RWPE2 (cell line): ENCODE data around the gene VCAM1.

Source experiments
- ATAC-seq: fragments of 200-7000 bp; cut with Tn5 transposase; 3 replicates; pipeline ENCODE4 v1.9.1; 2021; ENCODE audit warnings: low read depth
- DNase-seq: peaks from one replicate; pipeline ENCODE4 v3.0.0-alpha.2; 2020; ENCODE audit warnings: low spot score
- H3K27ac ChIP-seq: fragments of 450-650 bp; 2 replicates; pipeline ENCODE4 v1.5.1; 2017; ENCODE audit warnings: mild to moderate bottlenecking; ENCODE audit not compliant: poor library complexity, severe bottlenecking
- H3K27me3 ChIP-seq: fragments of 250-450 bp; sonication (Bioruptor Pico); 2 replicates; pipeline ENCODE4 v1.5.1; 2021; ENCODE audit warnings: mild to moderate bottlenecking, moderate library complexity; ENCODE audit not compliant: insufficient read depth, poor library complexity, severe bottlenecking
- H3K36me3 ChIP-seq: fragments of 250-450 bp; sonication (Bioruptor Pico); 2 replicates; pipeline ENCODE4 v1.5.1; 2020; ENCODE audit warnings: low read depth, mild to moderate bottlenecking, moderate library complexity
- H3K4me1 ChIP-seq: fragments of 250-450 bp; sonication (Bioruptor Pico); 2 replicates; pipeline ENCODE4 v1.5.1; 2021; ENCODE audit warnings: mild to moderate bottlenecking, moderate library complexity; ENCODE audit not compliant: insufficient read depth, poor library complexity, severe bottlenecking
- H3K4me3 ChIP-seq: fragments of 250-450 bp; sonication (Bioruptor Pico); 2 replicates; pipeline ENCODE4 v1.5.1; 2021; ENCODE audit warnings: mild to moderate bottlenecking, moderate library complexity; ENCODE audit not compliant: severe bottlenecking
- H3K9me3 ChIP-seq: fragments of 250-450 bp; sonication (Bioruptor Pico); 2 replicates; pipeline ENCODE4 v1.5.1; 2021; ENCODE audit warnings: mild to moderate bottlenecking, moderate library complexity; ENCODE audit not compliant: severe bottlenecking
- TF ChIP-seq, protein P1 (sequence below): fragments of 450-650 bp; IDR thresholded peaks from one replicate; pipeline ENCODE4 v1.5.1; 2017; ENCODE audit warnings: mild to moderate bottlenecking, moderate library complexity; ENCODE audit not compliant: poor library complexity, severe bottlenecking

The VCAM1 gene

DNA sequence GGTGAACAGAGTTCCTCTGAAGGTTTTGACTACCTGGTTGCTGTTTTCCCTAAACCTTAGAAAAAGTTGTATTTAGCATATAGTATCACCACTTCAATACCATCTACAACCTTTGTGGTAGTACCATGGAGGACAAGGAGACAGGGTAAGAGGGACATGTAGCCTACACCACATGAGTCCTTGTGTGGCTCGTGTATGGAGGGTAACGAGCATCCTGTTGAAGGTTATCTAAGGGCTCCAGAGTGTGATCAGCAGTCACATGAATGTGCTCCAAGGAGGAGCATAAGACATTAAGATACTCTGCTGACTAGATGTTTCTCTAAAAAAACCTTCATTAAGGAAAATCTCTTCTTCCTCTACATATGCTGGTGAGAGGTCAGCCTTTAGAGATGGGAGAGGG lies 67.3 kb downstream of the VCAM1 start:
- Histone ChIP-seq H3K27me3 (peaks cover 4% of the 10 kb centered on the region), H3K4me3 (no peak overlapping the region), H3K4me1 (no peaks in the 10 kb centered on the region), H3K9me3 (no peaks in the 10 kb centered on the region), H3K27ac (no peak overlapping the region), H3K36me3 (no peaks in the 10 kb centered on the region)
- ATAC-seq (no peak), DNase-seq (no peak)
- TF ChIP-seq, protein P1, sequence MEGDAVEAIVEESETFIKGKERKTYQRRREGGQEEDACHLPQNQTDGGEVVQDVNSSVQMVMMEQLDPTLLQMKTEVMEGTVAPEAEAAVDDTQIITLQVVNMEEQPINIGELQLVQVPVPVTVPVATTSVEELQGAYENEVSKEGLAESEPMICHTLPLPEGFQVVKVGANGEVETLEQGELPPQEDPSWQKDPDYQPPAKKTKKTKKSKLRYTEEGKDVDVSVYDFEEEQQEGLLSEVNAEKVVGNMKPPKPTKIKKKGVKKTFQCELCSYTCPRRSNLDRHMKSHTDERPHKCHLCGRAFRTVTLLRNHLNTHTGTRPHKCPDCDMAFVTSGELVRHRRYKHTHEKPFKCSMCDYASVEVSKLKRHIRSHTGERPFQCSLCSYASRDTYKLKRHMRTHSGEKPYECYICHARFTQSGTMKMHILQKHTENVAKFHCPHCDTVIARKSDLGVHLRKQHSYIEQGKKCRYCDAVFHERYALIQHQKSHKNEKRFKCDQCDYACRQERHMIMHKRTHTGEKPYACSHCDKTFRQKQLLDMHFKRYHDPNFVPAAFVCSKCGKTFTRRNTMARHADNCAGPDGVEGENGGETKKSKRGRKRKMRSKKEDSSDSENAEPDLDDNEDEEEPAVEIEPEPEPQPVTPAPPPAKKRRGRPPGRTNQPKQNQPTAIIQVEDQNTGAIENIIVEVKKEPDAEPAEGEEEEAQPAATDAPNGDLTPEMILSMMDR, result no peak
